BLaER1 treated with 17β-estradiol and CSF1 and Interleukin-3, amounts not matched to agents 10 nM and 100 nM (cell line): ENCODE results near the gene MINDY1.

ENCODE experiments used
- H3K27ac ChIP-seq, 11 experiments: shearing (Covaris generic); formaldehyde crosslinking; 2 replicates each; pipeline ENCODE4 v1.8.1; 2022
- H3K27me3 ChIP-seq, 11 experiments: shearing (Covaris generic); formaldehyde crosslinking; 2 replicates each; pipeline ENCODE4 v1.8.1; 2022
- H3K36me3 ChIP-seq, 11 experiments: shearing (Covaris generic); formaldehyde crosslinking; 2 replicates each; pipeline ENCODE4 v1.8.1; 2022
- H3K4me1 ChIP-seq, 10 experiments: shearing (Covaris generic); formaldehyde crosslinking; 2 replicates each; pipeline ENCODE4 v1.8.1; 2022
- H3K4me2 ChIP-seq, 11 experiments: shearing (Covaris generic); formaldehyde crosslinking; 2 replicates each; pipeline ENCODE4 v1.8.1; 2022
- H3K4me3 ChIP-seq, 10 experiments: shearing (Covaris generic); formaldehyde crosslinking; 2 replicates each; pipeline ENCODE4 v1.8.1; 2022
- H3K9ac ChIP-seq, 11 experiments: shearing (Covaris generic); formaldehyde crosslinking; 2 replicates each; pipeline ENCODE4 v1.8.1; 2022
- H3K9me3 ChIP-seq, 11 experiments: shearing (Covaris generic); formaldehyde crosslinking; replicated peaks in 1 of 11; 2 replicates each; pipeline ENCODE4 v1.8.1; 2022
- H4K20me1 ChIP-seq, 11 experiments: shearing (Covaris generic); formaldehyde crosslinking; 2 replicates each; pipeline ENCODE4 v1.8.1; 2022
- Cebpa-rat ChIP-seq, 11 experiments: shearing (Covaris generic); IDR thresholded peaks; 2 replicates each; pipeline ENCODE4 v1.8.1; 2022

Gene MINDY1

GRCh38 chr1:150968491-150968890 is 38.2 kb downstream of the MINDY1 start:
- Histone ChIP-seq H3K4me1 (peaks cover 30 to 43% (median 36%) of the 10 kb centered on the region in 10 experiments), H3K36me3 (peaks cover 61 to 94% (median 83%) of the 10 kb centered on the region in 11 experiments), H3K4me2 (no peak overlapping the region), H3K27me3 (no peaks in the 10 kb centered on the region), H3K9me3 (no peaks in the 10 kb centered on the region), H4K20me1 (peaks cover 74 to 100% (median 98%) of the 10 kb centered on the region in 11 experiments), H3K27ac (no peak overlapping the region), H3K4me3 (no peak overlapping the region), H3K9ac (no peak overlapping the region)
- TF ChIP-seq Cebpa-rat (IDR thresholded peaks at IDR 0.05), result no peak

- Histone ChIP-seq H3K4me3 (no peak overlapping the region), H3K36me3 (peaks cover 67 to 97% (median 89%) of the 10 kb centered on the region in 11 experiments), H3K27me3 (no peaks in the 10 kb centered on the region), H3K27ac (no peak overlapping the region), H3K9ac (no peak overlapping the region), H3K4me1 (peaks cover 26 to 40% (median 30%) of the 10 kb centered on the region in 10 experiments), H4K20me1 (peaks cover 68 to 100% (median 95%) of the 10 kb centered on the region in 11 experiments), H3K4me2 (no peak overlapping the region), H3K9me3 (no peaks in the 10 kb centered on the region)
- no peak for TF ChIP-seq Cebpa-rat (IDR thresholded peaks at IDR 0.05)
Measured at GRCh38 chr1:150967936-150968335, 38.8 kb downstream of the MINDY1 start.

DNA sequence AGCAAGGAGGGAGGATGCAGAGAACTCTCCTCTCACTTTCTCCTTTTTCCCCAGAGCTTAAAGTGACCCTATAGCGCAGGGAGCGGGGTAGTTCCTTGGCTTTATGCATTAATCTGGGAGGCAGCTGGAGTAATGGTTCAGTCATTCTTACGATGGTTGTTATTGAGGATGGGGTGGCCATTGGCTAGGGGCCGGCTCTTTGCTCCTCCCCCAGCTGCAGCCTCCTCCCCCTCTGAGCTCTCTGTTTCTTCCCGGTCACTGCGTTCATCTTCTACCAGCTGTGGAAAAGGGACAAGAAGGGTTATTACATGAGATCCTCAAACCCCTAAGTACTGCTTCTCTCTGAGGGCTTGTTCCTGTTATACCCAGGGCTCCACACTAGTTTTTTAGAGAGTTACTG is 40.7 kb downstream of the MINDY1 start:
- Histone ChIP-seq H3K4me2 (no peak overlapping the region), H3K9me3 (no peaks in the 10 kb centered on the region), H3K4me3 (no peak overlapping the region), H3K4me1 (peaks cover 6 to 29% (median 11%) of the 10 kb centered on the region in 10 experiments), H4K20me1 (peaks cover 49 to 98% (median 76%) of the 10 kb centered on the region in 11 experiments), H3K36me3 (peaks cover 81 to 100% (median 98%) of the 10 kb centered on the region in 11 experiments), H3K9ac (no peak overlapping the region), H3K27me3 (no peaks in the 10 kb centered on the region), H3K27ac (no peak overlapping the region)
- TF ChIP-seq Cebpa-rat (IDR thresholded peaks at IDR 0.05), result no peak

DNA sequence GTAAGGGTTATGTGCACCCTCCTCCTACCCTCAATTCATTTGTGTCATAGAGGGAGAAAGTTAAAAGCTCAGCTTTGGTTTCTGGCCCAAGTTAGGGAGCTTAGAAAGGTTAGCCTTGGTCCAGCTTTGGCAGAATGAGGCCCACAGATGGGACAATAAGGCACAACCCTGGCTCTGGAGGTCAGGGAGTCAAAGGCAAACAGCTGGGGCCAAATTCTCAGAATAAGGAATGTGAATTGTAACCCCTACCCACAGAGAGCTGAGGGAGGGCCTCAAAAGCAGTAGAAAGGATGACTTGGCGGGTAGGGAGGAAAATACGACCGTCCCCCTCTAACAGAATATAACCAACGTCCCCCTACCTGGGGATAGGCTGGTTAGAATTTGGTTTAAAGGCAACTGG is 41.1 kb downstream of the MINDY1 start:
- Histone ChIP-seq H3K9me3 (no peaks in the 10 kb centered on the region), H3K27ac (no peak overlapping the region), H3K4me2 (no peak overlapping the region), H3K4me3 (no peak overlapping the region), H3K27me3 (no peaks in the 10 kb centered on the region), H4K20me1 (peaks cover 45 to 98% (median 72%) of the 10 kb centered on the region in 11 experiments), H3K9ac (no peak overlapping the region), H3K4me1 (peaks cover 2 to 25% (median 7%) of the 10 kb centered on the region in 10 experiments; a peak in 16 of 20 replicates), H3K36me3 (peaks cover 85 to 100% (median 98%) of the 10 kb centered on the region in 11 experiments)
- no peak for TF ChIP-seq Cebpa-rat (IDR thresholded peaks at IDR 0.05)

GRCh38 chr1:150964164-150964489 is 42.6 kb downstream of the MINDY1 start:
- H3K9ac ChIP-seq, result no peak overlapping the region
- no peak for TF ChIP-seq Cebpa-rat (IDR thresholded peaks at IDR 0.05)
- no peak overlapping the region for H3K4me2 ChIP-seq
- H3K36me3 ChIP-seq, result peaks cover 100% of the 10 kb centered on the region in 11 experiments
- H3K4me1 ChIP-seq, result peaks cover 0 to 10% (median 0%) of the 10 kb centered on the region in 10 experiments; a peak in 3 of 20 replicates
- no peak overlapping the region for H3K27ac ChIP-seq
- H3K4me3 ChIP-seq, result no peak overlapping the region
- H3K9me3 ChIP-seq, result no peaks in the 10 kb centered on the region
- H3K27me3 ChIP-seq, result no peaks in the 10 kb centered on the region
- peaks cover 30 to 86% (median 58%) of the 10 kb centered on the region in 11 experiments for H4K20me1 ChIP-seq

DNA sequence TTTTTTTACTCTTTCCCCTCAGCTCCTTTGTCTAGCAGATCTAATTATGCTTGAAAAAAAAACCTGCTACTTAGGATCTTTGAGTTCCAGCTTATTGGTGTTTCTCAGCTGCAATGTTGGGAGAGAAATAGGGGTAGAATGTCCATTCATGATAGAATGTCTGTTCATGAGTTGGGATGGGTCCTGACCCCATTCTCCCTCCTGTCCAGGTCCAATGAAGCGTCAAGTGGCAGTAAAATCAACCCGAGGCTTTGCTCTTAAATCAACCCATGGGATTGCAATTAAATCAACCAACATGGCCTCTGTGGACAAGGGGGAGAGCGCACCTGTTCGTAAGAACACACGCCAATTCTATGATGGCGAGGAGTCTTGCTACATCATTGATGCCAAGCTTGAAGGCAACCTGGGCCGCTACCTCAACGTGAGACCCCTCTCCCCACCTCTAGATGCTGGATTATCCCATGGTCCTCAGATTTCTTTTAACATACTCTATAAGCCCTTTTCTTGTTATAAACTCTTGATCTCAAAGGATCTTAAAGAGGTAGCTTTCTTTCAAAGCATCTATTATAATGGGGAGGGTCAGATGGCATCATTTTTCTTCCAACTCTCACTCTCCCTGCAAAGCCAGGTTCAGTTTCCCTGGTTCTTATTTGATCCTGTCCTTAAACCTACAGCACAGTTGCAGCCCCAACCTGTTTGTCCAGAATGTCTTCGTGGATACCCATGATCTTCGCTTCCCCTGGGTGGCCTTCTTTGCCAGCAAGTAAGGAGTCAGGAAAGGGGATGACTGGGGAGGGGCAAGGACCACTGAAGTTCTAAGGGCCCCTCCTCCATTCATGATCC is 43.2 kb downstream of the MINDY1 start:
- no peak overlapping the region for H3K27ac ChIP-seq
- H3K4me1 ChIP-seq, result peaks cover 0 to 8% (median 0%) of the 10 kb centered on the region in 10 experiments; a peak in 1 of 20 replicates
- no peak for TF ChIP-seq Cebpa-rat (IDR thresholded peaks at IDR 0.05)
- H3K4me2 ChIP-seq, result no peak overlapping the region
- no peak overlapping the region for H3K9ac ChIP-seq
- H3K36me3 ChIP-seq, result peaks cover 100% of the 10 kb centered on the region in 11 experiments
- no peaks in the 10 kb centered on the region for H3K27me3 ChIP-seq
- H3K9me3 ChIP-seq, result no peaks in the 10 kb centered on the region
- H3K4me3 ChIP-seq, result no peak overlapping the region
- H4K20me1 ChIP-seq, result peaks cover 24 to 80% (median 52%) of the 10 kb centered on the region in 11 experiments

GRCh38 chr1:150961756-150962155 is 44.9 kb downstream of the MINDY1 start:
- TF ChIP-seq Cebpa-rat (IDR thresholded peaks at IDR 0.05), result no peak
- peaks cover 0 to 8% (median 0%) of the 10 kb centered on the region in 10 experiments; a peak in 1 of 20 replicates for H3K4me1 ChIP-seq

DNA sequence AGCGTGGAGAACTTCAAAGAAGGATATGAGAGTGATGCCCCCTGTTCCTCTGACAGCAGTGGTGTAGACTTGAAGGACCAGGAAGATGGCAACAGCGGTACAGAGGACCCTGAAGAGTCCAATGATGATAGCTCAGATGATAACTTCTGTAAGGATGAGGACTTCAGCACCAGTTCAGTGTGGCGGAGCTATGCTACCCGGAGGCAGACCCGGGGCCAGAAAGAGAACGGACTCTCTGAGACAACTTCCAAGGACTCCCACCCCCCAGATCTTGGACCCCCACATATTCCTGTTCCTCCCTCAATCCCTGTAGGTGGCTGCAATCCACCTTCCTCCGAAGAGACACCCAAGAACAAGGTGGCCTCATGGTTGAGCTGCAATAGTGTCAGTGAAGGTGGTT is 46.1 kb downstream of the MINDY1 start:
- Histone ChIP-seq H3K27ac (no peak overlapping the region), H3K9me3 (no peaks in the 10 kb centered on the region), H3K9ac (no peak overlapping the region), H4K20me1 (peaks cover 5 to 59% (median 26%) of the 10 kb centered on the region in 11 experiments; a peak in 18 of 22 replicates), H3K4me3 (no peak overlapping the region), H3K4me1 (peaks cover 0 to 8% (median 0%) of the 10 kb centered on the region in 10 experiments; a peak in 1 of 20 replicates), H3K36me3 (peaks cover 100% of the 10 kb centered on the region in 11 experiments), H3K27me3 (no peaks in the 10 kb centered on the region), H3K4me2 (no peak overlapping the region)
- no peak for TF ChIP-seq Cebpa-rat (IDR thresholded peaks at IDR 0.05)

More at GRCh38 chr1:150961756-150962155, 44.9 kb downstream of the MINDY1 start:
- no peak overlapping the region for H3K9ac ChIP-seq
- H3K36me3 ChIP-seq, result peaks cover 100% of the 10 kb centered on the region in 11 experiments
- no peak overlapping the region for H3K4me3 ChIP-seq
- H3K27me3 ChIP-seq, result no peaks in the 10 kb centered on the region
- no peaks in the 10 kb centered on the region for H3K9me3 ChIP-seq
- no peak overlapping the region for H3K27ac ChIP-seq
- H4K20me1 ChIP-seq, result peaks cover 10 to 67% (median 38%) of the 10 kb centered on the region in 11 experiments; a peak in 19 of 22 replicates
- no peak overlapping the region for H3K4me2 ChIP-seq

GRCh38 chr1:150957666-150958065 is 49.0 kb downstream of the MINDY1 start:
- Histone ChIP-seq H3K9me3 (no peaks in the 10 kb centered on the region), H3K4me1 (0 out of 20 replicates have a peak, but pooled peaks cover 0 to 6% (median 0%) of the 10 kb centered on the region in 10 experiments), H4K20me1 (peaks cover 0 to 32% (median 7%) of the 10 kb centered on the region in 11 experiments; a peak in 9 of 22 replicates), H3K27me3 (no peaks in the 10 kb centered on the region), H3K9ac (no peak overlapping the region), H3K27ac (no peak overlapping the region), H3K4me2 (no peak overlapping the region), H3K4me3 (no peak overlapping the region), H3K36me3 (peaks cover 99 to 100% (median 100%) of the 10 kb centered on the region in 11 experiments)
- no peak for TF ChIP-seq Cebpa-rat (IDR thresholded peaks at IDR 0.05)
